HG03139 (cell line): ENCODE measurements around the gene NEURL1B.

Experiments
- ATAC-seq: cut with Tn5 transposase; IDR thresholded peaks from one replicate; pipeline ENCODE4 v1.9.1; 2021; ENCODE audit not compliant: unreplicated experiment

The NEURL1B gene

DNA sequence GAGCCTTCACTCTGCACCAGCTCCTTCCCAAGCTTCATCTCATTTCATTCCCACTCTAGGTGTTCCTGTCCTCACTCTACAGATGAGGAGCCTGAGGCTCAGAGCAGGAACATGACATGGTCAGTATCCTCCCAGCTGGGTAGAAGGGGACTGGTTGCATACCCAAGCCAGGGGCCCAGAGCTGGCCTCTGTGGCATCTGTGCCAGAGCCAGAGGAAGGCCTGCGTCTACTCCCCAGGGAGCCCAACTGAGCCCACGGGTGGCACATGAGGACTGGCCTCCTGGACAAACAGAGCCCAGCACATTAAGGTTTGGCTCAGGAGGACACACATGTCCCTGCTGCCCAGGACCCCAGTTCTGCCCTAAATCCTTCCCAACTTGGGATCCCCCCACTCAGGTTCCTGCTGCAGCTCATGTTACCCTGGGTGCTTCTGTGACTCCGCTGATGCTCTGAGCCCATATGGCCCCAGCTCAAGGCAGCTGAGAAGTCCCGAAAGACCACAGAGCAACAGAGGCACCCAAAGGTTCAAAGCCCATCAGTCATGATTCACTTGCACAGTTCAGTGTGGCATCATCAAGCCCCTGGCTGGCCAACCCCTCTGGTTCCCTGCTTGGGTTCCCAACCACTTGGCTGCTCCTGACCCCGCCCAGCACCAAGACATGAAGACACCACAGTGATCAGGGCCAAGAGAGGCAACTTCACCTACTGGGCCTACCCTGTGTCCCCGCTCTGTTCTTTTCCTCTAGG is 8.5 kb upstream of the NEURL1B start:
- no peak for ATAC-seq

- ATAC-seq = no peak
Observed at GRCh38 chr5:172633403-172633970, 7.6 kb upstream of the NEURL1B start.

DNA sequence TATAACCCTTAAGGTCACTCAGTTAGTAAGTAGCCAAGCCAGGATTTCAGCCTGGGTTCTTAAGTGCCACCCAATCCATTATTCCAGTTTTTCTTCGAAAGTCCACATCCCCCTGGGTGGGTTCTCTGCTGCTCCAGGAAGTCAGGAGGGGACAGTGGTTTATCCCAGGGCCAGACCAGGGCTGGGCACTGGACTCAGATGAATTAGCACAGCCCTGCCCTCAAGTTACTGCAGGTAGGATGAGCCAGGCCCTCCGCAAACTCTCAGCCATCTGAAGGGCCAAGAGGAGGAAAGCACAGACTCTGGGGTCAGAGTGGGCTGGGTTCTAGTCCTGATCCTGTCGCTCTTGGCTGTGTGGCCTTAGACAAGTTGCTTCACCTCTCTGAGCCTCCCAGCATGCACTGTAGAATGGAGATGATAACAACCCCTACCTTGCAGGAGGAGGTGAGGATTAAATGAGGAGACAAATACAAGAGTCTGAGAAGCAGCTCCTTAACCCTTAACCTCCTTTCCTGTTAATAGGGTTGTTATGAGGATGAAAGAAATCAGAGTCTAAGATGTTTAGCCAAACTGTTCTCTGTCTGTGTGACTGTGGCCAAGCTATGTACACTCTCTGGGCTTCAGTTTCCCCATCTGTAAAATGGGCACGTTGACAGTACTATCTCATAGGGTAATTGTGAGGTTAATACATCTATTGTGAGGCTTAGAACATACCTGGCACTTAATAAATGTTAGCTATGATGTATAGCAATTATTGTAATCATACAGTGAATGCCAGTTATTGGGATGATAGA is 6.8 kb upstream of the NEURL1B start:
- ATAC-seq = no peak

DNA sequence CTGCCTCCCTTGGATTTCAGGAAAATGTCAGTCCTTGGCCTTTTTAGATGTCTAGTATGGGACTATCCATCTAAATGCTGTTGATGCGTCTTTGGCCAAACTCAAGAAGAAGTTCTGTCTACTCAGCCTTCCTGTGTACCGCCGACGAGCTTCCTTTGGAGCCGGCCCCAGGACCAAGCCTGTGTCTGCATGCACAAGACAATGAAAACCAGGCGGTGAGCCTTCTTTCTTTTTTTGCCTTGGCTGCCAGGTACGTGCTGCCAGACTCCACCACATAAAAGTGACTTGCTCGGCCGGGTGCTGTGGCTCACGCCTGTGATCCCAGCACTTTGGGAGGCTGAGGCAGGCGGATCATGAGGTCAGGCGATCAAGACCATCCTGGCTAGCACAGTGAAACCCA is 6.0 kb upstream of the NEURL1B start:
- ATAC-seq = no peak

- ATAC-seq = no peak
Observed at GRCh38 chr5:172636279-172637050, 4.6 kb upstream of the NEURL1B start.

GRCh38 chr5:172637110-172637580 is 3.9 kb upstream of the NEURL1B start:
- no peak for ATAC-seq

GRCh38 chr5:172637740-172638139 is 3.3 kb upstream of the NEURL1B start:
- no peak for ATAC-seq

DNA sequence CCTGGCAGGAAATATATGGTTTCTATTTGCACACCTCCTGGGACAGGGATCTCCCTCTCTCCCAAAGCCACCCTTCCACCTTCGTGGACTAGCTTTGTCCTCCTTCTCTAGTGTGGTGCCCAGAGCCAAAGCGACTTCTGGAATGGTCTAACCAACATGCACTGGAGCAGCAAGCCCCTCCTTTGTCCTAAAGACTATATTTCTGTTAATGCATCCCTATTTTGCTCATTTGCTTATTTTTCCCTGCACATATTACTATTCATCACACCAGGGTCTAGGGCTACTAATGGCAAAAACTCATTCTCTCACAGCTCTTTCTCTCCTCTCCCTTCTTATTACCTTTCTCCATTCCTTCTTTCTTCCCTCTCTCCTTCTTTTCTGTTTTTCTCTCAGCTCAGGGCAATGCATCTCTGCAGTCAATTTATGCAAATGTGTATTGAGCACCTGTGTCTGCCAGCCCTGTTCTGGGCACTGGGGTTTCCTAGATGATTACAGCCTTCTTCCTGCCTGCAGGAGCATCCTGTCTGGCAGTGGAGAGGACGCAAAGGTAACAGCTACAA is 2.8 kb upstream of the NEURL1B start:
- ATAC-seq = no peak

- ATAC-seq = no peak
Observed at GRCh38 chr5:172640139-172640538, 924 bp upstream of the NEURL1B start.

DNA sequence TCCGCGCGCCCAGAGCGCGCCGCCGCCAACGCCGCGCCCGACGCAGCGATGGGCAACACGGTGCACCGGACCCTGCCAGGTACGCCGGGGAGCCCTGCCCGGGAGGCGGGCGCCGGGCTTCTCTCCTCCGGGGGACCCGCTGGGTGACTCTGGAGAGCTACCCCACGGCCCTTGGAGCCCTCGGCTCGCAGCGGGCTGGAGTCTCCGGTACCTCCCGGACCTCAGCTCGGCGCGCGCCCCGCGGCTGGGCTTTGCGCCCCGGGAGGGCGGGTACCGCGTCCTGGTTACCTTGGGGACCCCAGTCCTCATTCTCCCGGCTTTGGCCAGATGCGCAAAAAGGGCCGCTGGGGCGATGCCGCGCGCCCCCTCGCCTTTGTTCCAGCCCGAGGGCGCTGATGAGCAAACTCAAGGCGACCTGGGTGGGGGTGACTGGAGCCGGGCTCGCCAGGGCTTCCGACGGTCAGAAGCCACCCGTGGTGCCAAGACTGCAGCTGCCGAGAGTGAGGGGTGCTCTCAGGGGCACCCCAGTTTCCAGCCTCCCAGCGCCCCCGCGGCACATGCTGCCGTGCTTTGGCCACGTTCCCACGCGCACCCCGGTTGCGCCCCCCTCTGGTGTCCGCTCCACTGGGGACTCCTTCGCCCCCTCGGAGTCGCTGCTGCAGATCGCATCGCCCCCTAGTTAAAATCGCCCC is 442 bp downstream of the NEURL1B start:
- peak; percentile 17 for ATAC-seq

GRCh38 chr5:172642051-172642409 is 967 bp downstream of the NEURL1B start:
- no peak for ATAC-seq

DNA sequence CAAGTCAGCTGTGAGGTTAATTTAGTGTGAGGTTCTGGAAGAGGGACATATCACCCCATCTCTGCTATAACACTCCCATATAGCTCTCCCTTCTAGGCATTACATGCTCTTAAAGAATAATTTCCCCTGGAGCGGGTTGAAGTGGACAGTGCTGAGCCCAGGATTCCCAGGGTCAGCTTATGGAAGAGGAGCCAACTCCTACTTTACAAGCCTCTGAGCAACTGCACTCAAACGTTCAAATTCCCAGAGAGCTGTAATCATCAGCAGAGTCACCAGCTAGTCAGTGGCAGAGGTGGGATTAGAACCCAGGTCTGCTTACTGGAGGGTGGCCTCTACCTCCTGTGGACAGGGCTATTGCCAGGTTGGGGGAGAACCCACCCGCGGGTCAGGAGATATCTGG is 1.4 kb downstream of the NEURL1B start:
- no peak for ATAC-seq

GRCh38 chr5:172642926-172643871 is 2.1 kb downstream of the NEURL1B start:
- no peak for ATAC-seq

DNA sequence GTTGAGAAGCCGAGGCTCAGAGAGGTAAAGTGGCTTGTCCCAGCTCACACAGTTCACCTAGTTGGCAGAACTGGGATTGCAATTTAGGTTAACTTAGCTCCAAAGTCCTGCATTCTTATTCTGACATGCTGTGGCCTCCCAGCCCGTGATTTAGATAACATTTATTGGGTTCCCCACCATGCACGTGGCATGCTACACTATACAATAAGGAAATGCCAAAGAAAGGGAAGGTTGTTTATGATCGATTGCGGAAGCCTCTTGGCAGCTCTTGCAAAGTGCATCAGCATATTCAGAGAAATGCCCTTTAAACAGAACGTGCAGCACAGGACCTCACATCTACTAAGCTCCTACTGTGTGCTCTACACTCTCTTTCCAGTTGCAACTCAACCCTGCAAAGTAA is 3.2 kb downstream of the NEURL1B start:
- ATAC-seq = no peak

DNA sequence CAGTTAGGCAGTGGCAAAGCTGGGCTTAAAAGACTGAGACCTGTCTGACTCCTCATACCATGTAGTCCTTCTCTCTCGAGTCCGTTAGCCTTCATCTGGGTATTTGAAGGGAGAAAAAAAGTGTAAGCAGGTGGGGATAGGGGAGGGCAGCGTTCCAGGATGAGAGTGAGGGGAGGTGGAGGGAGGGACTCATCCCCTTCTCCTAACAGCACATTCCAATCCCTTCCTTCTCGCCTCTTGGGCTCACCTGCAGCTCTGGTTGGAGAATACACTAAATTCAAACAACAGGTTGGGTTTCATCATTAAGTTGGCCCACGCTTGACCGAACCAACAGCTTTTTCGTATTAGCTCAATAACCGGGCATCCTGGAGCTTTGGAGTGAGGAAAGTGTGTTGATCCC is 3.6 kb downstream of the NEURL1B start:
- ATAC-seq = no peak

- ATAC-seq = no peak
Observed at GRCh38 chr5:172645271-172646055, 4.4 kb downstream of the NEURL1B start.

- ATAC-seq = no peak
Observed at GRCh38 chr5:172646716-172647285, 5.7 kb downstream of the NEURL1B start.

DNA sequence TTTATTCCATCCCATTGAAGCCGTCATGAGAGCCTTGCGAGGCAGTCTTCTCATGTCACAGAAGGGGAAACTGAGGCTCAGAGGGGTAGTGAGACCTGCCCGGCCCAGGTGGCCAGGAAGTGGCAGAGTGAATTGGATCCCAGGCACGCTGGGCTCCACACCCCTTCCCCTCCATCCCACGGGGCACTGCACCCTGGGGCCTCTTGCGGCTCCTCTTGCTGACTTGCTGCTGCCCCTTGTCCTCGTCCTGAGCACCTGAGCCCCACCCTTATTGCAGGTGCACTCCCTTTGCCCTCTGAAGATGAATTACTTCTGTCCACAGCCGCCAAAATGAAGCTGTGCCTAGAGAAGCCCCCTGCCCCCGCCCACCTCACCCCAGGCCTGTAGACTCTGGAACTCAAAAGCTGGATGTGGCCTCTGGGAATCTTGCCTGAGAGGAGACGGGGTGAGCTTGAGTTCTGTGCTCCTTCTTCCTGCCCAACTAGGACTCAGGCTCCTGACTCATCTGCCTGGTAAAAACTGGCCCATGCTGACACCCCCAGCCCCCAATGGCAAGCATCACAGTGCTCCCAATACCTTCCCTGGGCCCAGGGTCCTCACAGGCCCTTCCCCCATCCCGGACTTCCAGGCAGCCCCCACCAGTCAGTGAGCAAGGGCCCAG is 6.4 kb downstream of the NEURL1B start:
- ATAC-seq = no peak
